NCI-H1048 (cell line): ENCODE measurements around the gene TMEM259.

Experiments
- DNase-seq: peaks from one replicate; lab custom pipeline; 2025; lab: John Stamatoyannopoulos, UW

Gene TMEM259

GRCh38 chr19:960601-960938 lies 60.4 kb downstream of the TMEM259 start:
- DNase-seq: no peak

DNA sequence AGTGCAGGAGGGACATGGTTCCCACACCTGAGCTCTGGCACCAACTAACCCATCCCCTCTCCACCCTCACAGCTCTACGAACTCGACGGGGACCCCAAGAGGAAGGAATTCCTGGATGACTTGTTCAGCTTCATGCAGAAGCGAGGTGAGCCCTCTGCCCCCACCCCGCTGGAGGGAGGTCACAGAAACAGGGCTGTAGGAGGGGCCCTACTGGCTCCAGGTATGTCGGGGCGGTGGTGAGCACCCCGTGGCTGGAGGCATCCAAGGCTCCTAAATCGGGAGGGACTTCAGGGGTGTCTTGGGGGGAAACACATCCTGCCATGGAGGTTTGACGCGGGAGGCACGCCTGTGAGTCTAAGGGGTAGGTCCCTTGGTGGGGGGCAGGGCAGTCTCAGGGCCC lies 60.9 kb downstream of the TMEM259 start:
- no peak for DNase-seq
